HT-29 (cell line): ENCODE results near the gene PIK3AP1. TPM values are rescaled to one million over a fixed set of nuclear protein-coding genes. Genes with fewer than 3 reads are reported as not detected.
A peak's percentile ranks its signal among the peaks of the same experiment; 100 is the strongest.
"Not testable (repeated sequence)": the region's sequence is repeated elsewhere in the genome, so short reads cannot be mapped to it uniquely, and the experiment has no call there.

Source experiments
- DNase-seq: peaks from one replicate; pipeline ENCODE4 v3.0.0-alpha.2; 2015; ENCODE audit warnings: low spot score
- total RNA-seq: library from RNA; depleted of rRNA; stranded (reverse); fragments of >200 nt; shearing (Covaris generic); gene quantifications from 2 replicates; pipeline ENCODE4 v1.2.3, GENCODE V29; 2014; rRNA removed

PIK3AP1 gene
- total RNA-seq, result 10.7 and 12.8 TPM in 2 replicates

- peak; percentile 62 for DNase-seq
Observed at GRCh38 chr10:96720422-96721206, at the start of gene PIK3AP1. TSS of gene PIK3AP1 (minus strand) at chr10:96720514. CDS start at chr10:96720394, 120 bp downstream.

GRCh38 chr10:96768136-96768535 is 47.8 kb upstream of the PIK3AP1 start:
- no peak for DNase-seq

- DNase-seq, result no peak
Observed at GRCh38 chr10:96767611-96768010, 47.3 kb upstream of the PIK3AP1 start.

GRCh38 chr10:96765406-96766240 is 45.3 kb upstream of the PIK3AP1 start:
- DNase-seq, result peak; percentile 81

- no peak for DNase-seq
Observed at GRCh38 chr10:96764425-96765060, 44.2 kb upstream of the PIK3AP1 start.

GRCh38 chr10:96758423-96758822 is 38.1 kb upstream of the PIK3AP1 start:
- no peak for DNase-seq

GRCh38 chr10:96756111-96756903 is 36.0 kb upstream of the PIK3AP1 start:
- DNase-seq, result no peak

- no peak for DNase-seq
Observed at GRCh38 chr10:96753956-96754355, 33.6 kb upstream of the PIK3AP1 start.

GRCh38 chr10:96752375-96752774 is 32.1 kb upstream of the PIK3AP1 start:
- no peak for DNase-seq

- DNase-seq, result not testable (repeated sequence)
Observed at GRCh38 chr10:96750316-96750715, 30.0 kb upstream of the PIK3AP1 start.

- DNase-seq, result peak; percentile 16
Observed at GRCh38 chr10:96747734-96748550, 27.6 kb upstream of the PIK3AP1 start.

GRCh38 chr10:96746503-96746902 is 26.2 kb upstream of the PIK3AP1 start:
- DNase-seq, result no peak

GRCh38 chr10:96745950-96746349 is 25.6 kb upstream of the PIK3AP1 start:
- no peak for DNase-seq

- peak; percentile 50 for DNase-seq
Observed at GRCh38 chr10:96743988-96744585, 23.8 kb upstream of the PIK3AP1 start.

- not testable (repeated sequence) for DNase-seq
Observed at GRCh38 chr10:96741557-96741956, 21.2 kb upstream of the PIK3AP1 start.

GRCh38 chr10:96740579-96741281 is 20.4 kb upstream of the PIK3AP1 start:
- no peak for DNase-seq

- DNase-seq, result no peak
Observed at GRCh38 chr10:96740141-96740540, 19.8 kb upstream of the PIK3AP1 start.

- DNase-seq, result not testable (repeated sequence)
Observed at GRCh38 chr10:96737307-96737902, 17.1 kb upstream of the PIK3AP1 start.

- DNase-seq, result no peak
Observed at GRCh38 chr10:96724621-96725020, 4.3 kb upstream of the PIK3AP1 start.
